T47D (cell line): Measurements from ENCODE around the gene SERPINB1.
A peak's percentile ranks its signal among the peaks of the same experiment; 100 is the strongest.

Experiments
- DNase-seq, 2 experiments: peaks; one replicate each; pipeline versions ENCODE4 v3.0.0 to v3.0.0-alpha.2; 2011 to 2012; ENCODE audit warnings: low read depth in 1 of 2, low spot score in 1 of 2
- JUND ChIP-seq: IDR thresholded peaks from 2 replicates; pipeline ENCODE4 v1.6.1; 2012; ENCODE audit warnings: low read depth
- in situ Hi-C: cut with HindIII; loops from 2 replicates; pipeline ENCODE4 v1.10.0; 2016; ENCODE audit warnings: low sequenced_read_pairs, low pct_unique_long_range_greater_than_20kb

Gene SERPINB1

DNA sequence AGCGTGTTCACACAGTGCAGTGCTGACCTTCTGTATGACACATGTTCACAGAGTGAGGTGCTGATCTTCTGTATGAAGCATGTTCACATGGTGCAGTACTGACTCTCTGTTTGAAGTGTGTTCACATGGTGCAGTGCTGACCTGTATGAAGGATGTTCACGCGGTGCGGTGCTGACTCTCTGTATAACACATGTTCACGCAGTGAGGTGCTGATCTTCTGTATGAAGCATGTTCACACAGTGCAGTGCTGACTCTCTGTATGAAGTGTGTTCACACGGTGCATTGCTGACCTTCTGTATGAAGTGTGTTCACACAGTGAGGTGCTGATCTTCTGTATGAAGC lies 10.8 kb upstream of the SERPINB1 start:
- DNase-seq = no peak
- TF ChIP-seq JUND = no peak
- in situ Hi-C loops = no loop called here

DNA sequence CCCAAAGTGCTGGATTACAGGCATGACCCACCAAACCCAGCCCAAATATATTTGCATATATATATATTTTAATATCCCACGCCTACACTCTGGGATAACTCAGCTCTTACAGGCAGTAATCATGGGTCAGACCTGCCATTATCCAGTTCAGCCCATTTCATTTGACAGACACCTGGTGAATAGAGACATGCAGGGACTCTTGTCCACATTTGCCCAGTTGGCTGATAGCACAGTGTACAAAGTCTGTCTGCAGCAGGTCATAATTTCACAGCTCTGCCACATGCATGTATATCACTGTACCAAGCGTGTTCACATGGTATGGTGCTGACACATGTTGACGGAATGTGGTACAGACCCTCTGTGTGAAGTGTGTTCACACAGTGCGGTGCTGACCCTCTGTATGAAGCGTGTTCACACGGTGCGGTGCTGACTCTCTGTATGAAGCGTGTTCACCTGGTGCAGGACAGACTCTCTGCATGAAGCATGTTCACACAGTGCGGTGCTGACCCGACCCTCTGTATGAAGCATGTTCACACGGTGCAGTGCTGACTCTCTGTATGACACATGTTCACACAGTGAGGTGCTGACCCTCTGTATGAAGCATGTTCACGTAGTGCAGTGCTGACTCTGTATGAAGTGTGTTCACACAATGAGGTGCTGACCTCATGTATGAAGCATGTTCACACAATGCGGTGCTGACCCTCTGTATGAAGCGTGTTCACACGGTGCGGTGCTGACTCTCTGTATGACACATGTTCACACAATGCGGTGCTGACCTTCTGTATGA lies 10.3 kb upstream of the SERPINB1 start:
- no peak for DNase-seq
- TF ChIP-seq JUND = no peak
- in situ Hi-C loops = no loop called here

DNA sequence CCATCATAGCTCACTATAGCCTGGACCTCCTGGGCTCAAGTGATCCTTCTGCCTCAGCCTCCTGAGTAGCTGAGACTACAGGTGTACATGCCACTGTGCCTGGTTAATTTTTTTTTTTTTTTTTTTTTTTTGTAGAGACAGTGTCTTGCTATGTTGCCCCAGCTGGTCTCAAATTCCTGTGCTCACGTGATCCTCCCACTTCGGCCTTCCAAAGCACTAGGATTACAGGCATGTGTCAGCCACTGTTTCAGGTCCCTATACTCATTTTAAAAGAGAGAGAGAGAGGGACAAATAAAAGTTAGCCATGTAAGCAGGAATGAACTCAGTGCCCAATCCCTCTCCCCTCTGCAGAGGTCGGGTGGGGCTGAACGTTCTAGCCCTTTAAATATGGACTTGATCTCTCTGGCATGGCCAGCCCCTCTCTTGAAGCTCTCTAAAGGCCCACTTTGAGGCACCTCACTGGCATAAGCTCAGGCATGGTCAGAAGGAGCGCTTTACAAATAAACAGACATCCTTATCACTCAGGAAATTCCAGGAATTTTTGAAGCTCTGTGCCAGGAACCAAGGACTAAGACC lies 9.0 kb upstream of the SERPINB1 start:
- in situ Hi-C loops = no loop called here
- TF ChIP-seq JUND = no peak
- DNase-seq = no peak

DNA sequence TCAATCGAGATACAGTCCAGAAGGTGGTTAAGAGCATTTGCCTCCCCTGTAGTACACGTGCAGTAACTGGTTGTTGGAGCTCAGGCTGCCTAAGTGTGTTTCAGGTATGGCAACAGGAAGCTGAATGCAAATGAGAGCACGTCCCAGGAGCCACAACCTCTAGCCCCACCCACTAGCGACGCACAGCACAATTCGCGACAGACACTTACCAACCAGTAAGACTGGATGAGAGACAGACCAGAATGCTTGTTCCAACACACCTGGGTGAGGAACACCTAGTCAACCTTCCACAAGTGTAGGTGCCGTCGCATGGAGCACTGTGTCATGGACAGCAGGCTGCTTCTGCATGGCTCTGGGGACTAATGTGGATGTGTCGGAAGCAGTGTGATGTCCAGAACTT lies 7.2 kb upstream of the SERPINB1 start:
- no peak for TF ChIP-seq JUND
- DNase-seq = peak in 1 of 2 experiments; percentile 83
- in situ Hi-C loops = no loop called here

DNA sequence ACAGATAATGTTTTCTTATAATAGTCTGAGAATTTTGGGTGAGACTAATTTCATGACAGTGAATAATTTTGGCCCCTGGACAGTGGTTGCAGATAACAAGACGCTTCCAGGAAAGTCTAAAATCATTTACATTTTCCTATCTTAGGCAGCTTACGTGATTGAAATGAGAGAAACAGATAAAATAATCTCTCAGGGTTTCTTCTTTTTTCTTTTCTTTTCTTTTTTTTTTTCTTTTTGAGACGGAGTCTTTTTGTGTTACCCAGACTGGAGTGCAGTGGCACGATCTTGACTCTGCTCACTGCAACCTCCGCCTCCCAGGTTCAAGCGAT lies 4.2 kb upstream of the SERPINB1 start:
- no peak for TF ChIP-seq JUND
- DNase-seq = no peak
- in situ Hi-C loops = no loop called here

DNA sequence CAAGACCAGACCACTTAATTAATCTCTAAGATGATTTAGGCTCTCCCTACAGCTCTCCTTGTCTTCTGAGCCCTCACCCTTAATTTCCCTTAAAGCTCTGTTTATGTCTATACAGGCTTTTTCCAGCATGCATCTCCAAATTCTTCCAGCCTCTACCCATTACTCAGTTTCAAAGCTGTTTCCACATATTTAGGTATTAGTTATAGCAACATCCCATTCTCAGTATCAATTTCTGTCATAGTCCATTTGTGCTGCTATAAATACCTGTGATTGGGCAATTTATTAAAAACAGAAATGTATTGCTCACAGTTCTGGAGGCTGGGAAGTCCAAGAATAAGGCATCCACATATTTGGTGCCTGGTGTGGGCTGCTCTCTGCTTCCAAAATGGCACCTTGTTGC lies 2.3 kb upstream of the SERPINB1 start:
- DNase-seq = no peak
- TF ChIP-seq JUND = no peak
- in situ Hi-C loops = no loop called here

DNA sequence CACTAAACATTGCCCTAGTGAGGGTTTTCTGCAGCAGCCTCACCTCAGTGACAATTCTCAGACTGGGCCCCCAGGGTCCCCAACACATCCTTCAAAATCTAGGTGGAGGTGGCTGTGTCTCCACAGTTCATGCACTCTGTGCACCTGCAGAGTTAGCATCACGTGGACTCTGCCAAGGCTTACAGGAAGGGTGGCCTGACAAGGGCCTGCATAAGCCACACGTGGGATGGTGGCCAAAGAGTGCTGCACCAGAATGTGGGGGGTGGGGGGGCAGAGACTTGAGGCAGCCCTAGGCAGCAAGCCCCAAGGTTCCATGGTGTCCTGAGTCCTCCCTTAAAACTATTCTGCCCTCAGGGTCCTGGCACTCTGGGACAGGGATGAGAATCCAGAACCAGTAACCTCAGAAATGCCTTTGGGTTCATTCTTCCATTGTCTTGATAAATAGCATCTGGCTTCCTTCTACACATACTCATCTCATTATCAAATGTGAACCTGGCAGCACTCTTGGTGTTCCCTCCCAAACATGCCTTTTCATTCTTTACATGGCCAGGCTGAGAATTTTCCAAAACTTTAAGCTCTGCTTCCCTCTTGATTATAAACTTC lies 1.6 kb upstream of the SERPINB1 start:
- no peak for DNase-seq
- in situ Hi-C loops = no loop called here
- no peak for TF ChIP-seq JUND

DNA sequence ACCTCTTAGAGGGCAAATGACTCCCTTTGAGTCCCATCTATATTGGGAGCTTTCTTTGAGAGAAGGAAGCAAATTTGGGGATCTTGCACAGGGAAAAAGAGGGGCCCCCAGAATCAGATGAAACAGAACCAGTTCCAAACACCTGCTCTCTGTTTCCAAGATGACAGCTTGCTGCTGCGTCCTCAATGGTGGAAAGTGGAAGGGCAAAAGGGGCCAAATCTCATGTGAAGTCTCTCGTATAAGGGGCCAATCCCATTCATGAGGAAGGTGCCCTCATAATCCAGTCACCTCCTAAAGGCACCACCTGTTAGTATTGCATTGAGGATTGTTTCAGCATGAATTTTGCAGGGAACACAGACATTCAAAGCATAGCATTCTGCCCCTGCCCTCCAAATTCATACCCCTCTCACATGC lies 483 bp upstream of the SERPINB1 start:
- in situ Hi-C loops = no loop called here
- no peak for DNase-seq
- no peak for TF ChIP-seq JUND

DNA sequence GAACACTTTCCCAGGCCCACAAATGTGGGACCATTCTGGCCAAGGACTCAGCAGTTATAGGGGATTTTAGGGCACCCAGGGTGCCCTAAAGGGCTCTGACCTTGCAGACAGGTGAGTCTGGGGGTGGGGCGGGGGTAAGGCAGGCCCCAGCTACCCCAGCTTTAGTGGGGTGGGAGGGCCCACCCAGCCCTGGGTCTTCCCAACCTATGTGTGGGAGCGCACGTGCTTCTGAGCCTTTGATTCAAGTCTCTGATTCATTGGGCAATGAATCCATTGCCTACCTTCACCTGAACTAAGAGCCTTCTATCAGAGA lies 958 bp downstream of the SERPINB1 start:
- no peak for DNase-seq
- no peak for TF ChIP-seq JUND
- in situ Hi-C loops = no loop called here

DNA sequence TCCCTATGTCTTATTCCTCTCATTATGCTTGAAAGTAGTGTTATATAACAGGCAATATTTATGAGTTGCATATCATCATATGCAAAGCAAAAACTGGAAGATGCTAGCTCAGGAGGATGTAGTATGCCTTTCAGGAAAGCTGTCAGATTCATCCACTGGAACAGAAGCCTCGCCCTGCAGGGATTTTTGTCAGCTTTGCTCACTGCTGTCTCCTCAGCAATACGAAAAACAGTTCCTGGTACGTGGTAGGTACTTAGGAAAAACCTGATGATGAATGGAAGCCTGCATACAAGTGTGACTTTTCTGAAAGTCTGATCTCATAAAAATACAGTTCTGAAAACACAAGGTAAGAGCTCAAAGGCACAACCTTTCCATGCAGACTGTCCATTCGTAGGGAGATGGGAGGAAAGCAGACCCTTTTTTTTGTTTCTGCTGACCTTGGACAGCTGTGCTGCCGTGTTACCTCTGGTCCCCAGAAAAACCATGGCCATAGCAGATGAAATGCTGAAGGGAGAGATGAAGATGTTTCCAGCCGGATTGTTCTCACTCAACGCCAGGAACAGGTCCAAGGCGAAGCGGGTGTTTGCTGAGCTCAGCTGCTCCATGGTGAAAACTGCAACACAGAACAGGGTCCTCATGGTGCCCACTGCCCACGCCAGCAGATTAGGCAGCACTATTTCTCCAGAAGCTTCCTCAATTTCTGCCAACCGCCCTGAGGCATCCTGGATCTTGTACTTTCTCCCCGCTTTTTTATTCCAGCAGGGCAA lies 1.5 kb downstream of the SERPINB1 start:
- no peak for DNase-seq
- no peak for TF ChIP-seq JUND
- in situ Hi-C loops = no loop called here

DNA sequence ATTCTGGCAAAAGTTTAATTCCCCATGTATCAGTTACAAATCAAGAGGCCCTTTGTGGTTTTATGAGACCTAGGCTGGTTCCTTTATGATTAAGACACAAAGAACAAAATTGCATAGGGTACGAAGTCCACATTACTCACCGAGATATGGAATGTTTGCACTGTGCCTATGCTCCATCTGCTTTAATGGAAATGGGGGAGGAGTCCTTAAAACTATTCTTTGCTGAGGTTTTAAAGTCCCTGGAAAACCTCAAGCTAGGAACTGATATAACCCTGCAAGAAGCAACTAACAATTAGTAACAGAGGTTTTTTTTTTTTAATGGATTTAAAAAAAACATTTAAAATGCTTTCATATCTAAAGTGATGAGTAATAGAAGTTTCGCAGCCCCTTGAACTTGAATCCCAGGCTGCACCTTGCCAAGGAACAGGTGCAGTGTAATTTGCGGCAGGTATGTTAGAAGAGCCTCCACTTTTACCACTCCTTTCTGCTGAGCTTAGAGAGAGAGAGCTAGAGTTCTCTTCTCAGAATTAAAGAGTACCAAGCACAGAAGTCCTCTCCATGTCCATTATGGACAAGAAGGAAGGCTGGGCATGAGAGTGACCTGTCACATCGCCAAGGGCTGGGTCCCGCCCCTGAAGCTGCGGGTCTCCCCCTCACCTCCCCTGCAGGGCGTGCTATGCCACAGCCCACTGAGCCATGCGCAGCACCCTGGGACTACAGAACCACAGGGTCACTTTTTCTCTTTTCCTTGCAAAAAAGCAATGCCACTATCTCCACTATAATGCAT lies 2.3 kb downstream of the SERPINB1 start:
- in situ Hi-C loops = no loop called here
- no peak for DNase-seq
- no peak for TF ChIP-seq JUND

DNA sequence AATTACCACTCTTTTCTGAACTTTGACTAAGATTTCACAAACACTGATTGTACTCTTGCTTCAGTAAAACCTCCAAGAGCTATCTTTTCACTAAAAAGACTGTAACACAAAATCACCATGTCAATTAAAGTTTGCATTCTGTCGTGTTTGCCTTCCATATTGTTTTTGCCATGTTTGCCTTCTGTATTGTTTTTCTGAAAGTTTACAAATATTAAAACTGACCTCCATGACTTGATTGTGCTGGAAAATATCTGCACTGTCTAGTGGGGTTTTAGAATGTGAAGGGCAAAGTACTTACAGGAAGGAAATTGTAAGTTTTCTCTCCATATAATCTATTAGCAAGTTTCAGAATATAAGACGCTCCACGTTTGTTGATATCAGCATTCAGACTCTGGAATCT lies 3.4 kb downstream of the SERPINB1 start:
- in situ Hi-C loops = no loop called here
- TF ChIP-seq JUND = no peak
- no peak for DNase-seq
